Heart left ventricle (tissue), 13 donors: ENCODE data around the gene NHERF1.

Experiments
- POLR2A ChIP-seq, 2 donors: fragments of 450-650 bp; IDR thresholded peaks; one replicate each; pipeline ENCODE4 v1.6.1; 2017; ENCODE audit warnings: antibody characterized with exemption in 2 of 2, mild to moderate bottlenecking in 2 of 2, moderate library complexity in 2 of 2
- TF ChIP-seq, protein P1 (sequence below), 12 donors: fragments of 200-600 bp; sonication (generic) in 4 of 12; IDR thresholded peaks; one replicate each; pipeline versions ENCODE4 v1.5.0 to v1.8.0; 2018 to 2022; ENCODE audit warnings: antibody characterized with exemption in 12 of 12, mild to moderate bottlenecking in 5 of 12
- donor health status: ischemic (EF 13 %, LVEDD 7.1; RV severe dilation, severe dysfunction).
- donor health status: DM: no; HTN: yes; CAD: no.
- donor health status: DM: no; HTN: no; CAD: no.
- donor health status: ischemic (EF 25% LVEDD 6.9; RV normal size, moderate dysfunction).
- donor health status: ischemic (EF 25% LVEDD 5.7; RV mildly dilated, moderate dysfunction).
- donor health status: ischemic (EF 35%, LVEDD 5.7; RV mildly dilated, moderate dysfunction).
- donor health status: nonischemic (EF 11% LVEDD 7.7; RV severe dilation, severe dysfunction).
- donor health status: DM: yes; HTN: yes; CAD: no.
- donor health status: PGD.
- donor health status: ischemic (EF 29% LVEDD 5.4; RV normal size, mild dysfunction).
- donor health status: nonischemic (EF 23%, LVEDD 6.1; RV moderate dilation, normal function).

DNA sequence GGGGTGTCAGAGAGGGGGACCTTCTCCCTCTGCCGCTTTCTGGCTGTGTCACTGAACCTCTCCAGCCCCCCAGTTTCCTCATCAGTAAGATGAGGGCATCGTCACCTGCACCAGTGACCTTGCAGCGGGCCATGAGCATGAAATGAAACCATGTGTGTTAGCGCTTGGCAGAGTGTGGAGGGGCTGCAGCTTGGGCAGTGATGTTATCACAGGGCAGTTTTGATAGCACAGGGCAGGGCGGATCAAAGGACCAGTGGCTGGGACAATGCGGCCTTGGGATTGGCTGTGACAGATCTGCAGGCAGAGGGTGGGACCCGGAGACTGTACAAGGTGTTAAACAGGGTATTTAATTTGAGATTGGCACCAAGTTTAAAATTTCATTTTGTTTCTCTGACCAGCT, 66.6 kb downstream of the NHERF1 start:
- no peak for TF ChIP-seq POLR2A (IDR thresholded peaks at IDR 0.05)
- TF ChIP-seq, protein P1, sequence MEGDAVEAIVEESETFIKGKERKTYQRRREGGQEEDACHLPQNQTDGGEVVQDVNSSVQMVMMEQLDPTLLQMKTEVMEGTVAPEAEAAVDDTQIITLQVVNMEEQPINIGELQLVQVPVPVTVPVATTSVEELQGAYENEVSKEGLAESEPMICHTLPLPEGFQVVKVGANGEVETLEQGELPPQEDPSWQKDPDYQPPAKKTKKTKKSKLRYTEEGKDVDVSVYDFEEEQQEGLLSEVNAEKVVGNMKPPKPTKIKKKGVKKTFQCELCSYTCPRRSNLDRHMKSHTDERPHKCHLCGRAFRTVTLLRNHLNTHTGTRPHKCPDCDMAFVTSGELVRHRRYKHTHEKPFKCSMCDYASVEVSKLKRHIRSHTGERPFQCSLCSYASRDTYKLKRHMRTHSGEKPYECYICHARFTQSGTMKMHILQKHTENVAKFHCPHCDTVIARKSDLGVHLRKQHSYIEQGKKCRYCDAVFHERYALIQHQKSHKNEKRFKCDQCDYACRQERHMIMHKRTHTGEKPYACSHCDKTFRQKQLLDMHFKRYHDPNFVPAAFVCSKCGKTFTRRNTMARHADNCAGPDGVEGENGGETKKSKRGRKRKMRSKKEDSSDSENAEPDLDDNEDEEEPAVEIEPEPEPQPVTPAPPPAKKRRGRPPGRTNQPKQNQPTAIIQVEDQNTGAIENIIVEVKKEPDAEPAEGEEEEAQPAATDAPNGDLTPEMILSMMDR (IDR thresholded peaks at IDR 0.05), result no peak
